Ammon's horn (tissue), 1 donor: Measurements from ENCODE around the gene B3GAT1.

ENCODE experiments used
- DNase-seq: peaks from one replicate; pipeline ENCODE4 v3.0.0-alpha.2; 2016; ENCODE audit warnings: low spot score

The B3GAT1 gene

DNA sequence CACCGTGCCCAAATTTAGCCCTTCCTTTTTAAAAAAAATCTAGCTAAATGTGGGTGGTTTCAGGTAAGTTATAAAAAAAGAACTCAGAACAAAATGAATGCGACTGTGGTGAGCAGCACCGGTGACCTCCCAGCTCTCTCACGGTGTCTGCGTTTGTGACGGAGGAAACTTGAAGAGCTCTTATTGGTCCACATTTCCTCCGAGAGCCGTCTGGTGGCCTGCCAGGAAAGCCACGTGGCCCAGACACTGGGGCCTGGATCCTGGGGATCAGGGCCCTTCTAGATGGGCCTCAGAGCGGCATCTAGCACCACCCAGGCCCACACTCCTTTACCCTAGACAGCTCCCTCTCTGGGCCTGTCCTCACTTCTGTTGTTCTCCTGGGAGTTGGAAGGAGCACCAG, 39.5 kb downstream of the B3GAT1 start:
- DNase-seq, result no peak

DNA sequence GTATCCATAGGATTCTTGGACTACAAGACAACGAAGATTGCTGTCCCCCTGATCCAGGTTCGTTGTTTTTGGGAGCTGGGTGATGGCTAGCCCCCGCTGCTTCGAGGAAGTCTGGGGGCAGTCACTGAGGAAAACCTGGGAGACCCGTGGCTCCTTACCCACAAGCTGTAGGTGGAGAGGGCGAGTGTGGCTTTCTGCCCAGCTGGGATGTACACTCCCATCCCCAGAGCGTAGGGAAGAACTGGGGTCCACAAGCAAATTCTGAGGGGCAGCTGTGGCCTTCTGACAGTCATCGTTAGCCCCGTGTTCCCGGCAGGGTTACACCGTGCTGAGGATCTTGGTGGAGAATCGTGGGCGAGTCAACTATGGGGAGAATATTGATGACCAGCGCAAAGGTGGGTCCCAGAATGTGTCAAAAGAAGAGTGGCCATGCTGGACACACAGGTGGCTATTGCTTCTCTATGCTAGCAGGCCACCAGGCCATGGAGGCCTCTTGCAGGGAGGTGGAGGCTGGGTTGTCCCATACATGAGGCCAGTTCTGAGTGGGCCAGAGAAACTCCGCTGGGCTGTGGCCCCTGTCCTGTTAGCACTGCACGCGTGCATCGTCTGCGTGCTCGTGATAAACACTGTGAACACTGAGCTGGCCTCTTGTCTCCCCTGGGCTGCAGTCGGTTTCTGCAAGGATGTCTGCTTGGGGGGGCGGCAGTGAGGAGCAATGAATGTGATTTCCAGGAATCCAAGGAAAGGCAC, 40.4 kb downstream of the B3GAT1 start:
- DNase-seq, result no peak

DNA sequence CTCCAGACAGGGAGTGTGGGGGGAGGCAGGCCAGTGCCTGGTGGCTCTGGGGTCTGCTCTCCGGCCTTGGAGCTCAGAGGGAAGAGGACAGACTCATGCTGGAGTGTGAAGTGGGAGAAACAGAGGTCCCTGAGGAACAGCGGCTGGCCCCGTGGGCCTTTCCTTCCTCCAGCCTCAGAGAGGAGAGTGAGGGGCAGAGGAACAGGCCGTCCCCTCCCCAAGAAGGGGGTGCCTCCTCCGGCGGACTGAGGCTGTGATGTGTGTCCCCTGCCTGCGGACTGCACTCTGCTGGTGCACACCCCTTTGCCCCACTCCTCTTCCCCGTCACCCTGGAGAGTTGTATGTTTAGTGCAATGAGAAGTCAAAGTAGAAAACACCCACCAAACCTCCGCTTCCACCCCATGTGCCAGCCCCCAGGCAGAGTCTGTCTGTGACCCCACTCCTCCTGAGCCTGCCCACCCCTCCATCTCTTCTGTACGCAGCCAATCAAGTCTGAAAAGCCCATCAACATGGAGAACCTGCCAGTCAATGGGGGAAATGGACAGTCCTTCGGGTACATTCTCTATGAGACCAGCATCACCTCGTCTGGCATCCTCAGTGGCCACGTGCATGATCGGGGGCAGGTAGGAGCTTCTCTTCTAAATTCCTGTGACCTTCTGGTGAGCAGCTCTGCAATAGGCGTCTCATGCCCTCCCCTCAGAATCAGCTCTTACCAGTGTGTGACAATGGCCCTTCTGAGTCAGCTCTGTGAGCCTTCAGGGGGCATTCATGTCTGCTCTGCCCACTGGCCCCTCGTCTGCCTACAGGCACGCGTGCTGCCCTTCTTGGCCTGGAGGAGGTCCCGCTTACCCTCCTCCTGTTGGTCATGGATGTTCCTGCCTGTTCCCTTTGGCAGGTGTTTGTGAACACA, 41.3 kb downstream of the B3GAT1 start:
- DNase-seq, result no peak

GRCh38 chr11:134369656-134370525, 42.2 kb downstream of the B3GAT1 start:
- DNase-seq, result no peak

GRCh38 chr11:134367781-134368180, 44.3 kb downstream of the B3GAT1 start:
- no peak for DNase-seq

GRCh38 chr11:134366254-134366653, 45.8 kb downstream of the B3GAT1 start:
- DNase-seq, result no peak

DNA sequence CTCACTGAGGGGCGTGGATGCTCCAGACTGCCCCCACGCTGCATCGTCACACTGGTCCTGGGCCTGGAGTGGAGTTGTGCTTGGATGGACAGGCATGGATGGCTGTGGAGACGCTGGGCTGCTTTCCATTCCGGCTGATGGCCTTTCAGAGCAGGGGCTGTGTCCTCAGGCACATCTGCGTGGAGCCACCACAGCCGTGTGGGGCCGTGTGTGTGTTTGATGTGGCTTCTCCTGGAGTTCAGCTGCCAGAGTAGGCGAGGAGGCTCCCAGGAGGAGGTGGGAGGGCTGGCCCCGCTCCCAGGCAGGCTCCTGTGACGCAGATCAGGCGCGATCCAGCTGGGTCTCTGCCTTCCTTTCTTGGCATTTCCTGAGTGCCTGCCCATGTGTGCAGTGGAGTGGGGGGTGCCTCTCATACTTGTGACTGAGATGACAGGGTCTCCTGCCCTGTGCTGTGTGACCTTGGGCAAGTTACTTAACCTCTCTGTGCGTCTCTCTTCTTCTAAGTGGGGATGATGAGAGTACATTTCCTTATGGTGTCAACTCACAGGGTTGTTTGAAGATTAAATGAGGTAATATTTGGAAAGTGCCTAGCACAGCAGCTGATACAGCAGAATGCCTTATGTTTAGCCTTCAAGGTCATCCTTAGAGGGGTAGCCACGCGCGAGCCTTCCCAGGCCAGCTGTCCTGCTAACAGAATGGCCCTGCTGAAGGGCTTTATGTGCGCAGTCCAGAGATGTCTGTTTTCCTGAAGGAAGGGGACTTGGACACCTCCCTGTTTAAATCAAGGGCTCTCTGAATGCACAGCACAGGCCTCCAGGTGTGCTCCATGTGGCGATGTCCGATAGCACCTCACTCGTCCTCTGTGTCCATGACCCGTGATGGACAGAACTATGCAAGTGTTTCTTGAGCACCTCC, 46.8 kb downstream of the B3GAT1 start:
- DNase-seq, result peak; percentile 67

- DNase-seq, result no peak
Observed at GRCh38 chr11:134364261-134364660, 47.8 kb downstream of the B3GAT1 start.

DNA sequence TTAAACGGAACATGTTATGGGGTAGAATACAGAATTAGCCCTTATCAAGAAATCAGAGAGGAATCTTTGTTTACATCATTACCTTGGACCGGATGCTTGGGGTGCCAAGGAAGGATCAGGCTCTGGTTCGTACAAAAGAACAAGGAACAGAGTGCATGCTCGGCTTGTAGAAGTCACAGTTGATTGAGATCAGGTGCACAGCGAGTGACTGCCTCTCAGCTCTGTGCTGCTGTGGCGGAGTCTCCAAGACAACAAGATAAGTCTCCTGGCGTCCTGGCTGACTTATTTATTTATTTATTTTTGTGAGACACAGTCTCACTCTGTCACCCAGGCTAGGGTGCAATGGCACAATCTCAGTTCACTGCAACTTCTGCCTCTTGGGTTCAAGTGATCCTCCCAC, 48.5 kb downstream of the B3GAT1 start:
- DNase-seq, result no peak

DNA sequence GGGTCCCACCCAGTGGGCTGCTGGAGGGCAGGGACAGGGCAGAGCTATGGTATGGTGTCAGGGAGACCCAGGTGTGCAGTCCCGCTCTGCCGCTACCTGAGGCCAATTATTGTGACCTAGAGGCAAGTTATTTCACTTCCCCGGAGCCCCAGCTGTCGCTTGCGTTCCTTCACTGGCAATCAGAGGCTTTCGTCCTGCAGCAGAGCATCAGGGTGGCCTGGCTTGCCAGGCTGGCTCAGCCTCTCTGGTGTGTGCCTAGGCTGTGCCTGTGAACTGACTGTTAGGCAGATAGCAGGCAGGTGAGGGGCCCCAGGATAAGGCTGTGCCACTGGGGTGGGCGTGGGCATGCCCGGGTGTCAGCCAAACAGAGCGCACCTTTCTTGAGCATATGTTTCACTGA, 48.9 kb downstream of the B3GAT1 start:
- DNase-seq, result no peak

- DNase-seq, result no peak
Observed at GRCh38 chr11:134362192-134362901, 49.7 kb downstream of the B3GAT1 start.

DNA sequence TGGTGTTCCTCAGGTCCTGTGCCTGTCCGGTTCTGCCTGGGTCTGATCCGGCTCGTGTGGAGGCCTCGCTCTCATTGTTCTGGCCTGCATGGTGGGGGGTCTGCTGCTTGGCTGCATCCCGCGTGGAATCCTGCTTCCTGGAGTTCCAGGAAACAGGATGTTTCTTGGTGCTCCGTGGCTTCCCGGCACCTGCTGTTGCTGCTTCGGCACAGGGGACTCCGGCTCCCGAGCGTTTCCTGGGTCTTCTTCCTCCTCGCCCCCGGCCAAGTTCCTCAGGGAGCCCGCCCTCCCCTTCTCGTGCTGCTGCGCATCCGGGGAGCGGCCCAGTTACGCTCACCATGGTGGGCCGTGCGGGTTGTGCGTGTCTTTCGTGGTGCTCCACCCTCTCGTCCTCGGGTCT, 50.4 kb downstream of the B3GAT1 start:
- no peak for DNase-seq

- DNase-seq, result peak; percentile 90
Observed at GRCh38 chr11:134360050-134360835, 51.8 kb downstream of the B3GAT1 start.

GRCh38 chr11:134359646-134360045, 52.4 kb downstream of the B3GAT1 start:
- DNase-seq, result no peak

DNA sequence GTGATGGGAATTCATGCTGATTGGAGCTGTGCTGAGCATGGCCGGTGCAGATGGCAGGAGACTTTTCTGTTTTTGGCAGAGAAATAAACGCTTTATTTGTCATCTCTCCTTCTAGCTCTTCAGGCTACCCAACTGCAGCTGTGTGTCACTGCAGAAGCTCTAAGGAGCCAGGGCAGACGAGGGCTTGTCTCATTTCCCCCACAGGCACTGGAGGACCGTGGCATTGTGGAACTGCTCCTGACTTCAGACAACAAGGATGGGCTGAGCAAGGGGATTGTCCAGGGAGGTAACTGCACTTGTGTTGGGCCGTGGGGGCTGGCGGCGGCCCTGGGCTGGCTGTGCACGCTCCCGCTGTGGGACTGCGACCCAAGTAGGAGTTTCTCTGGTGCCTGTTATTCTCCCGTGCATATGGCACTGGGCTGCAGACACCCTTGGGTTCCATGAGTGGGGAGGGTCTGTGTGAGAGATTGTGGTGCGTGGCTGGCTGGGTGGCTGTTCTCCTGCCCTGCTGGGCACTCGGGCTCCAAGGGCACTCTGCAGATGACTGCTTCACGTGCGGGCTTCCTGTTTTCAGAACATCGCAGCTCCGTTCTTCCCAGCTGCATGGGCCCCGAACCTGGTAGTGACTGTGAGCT, 53.1 kb downstream of the B3GAT1 start:
- DNase-seq, result no peak

GRCh38 chr11:134358165-134358855, 53.7 kb downstream of the B3GAT1 start:
- no peak for DNase-seq

GRCh38 chr11:134357545-134357839, 54.5 kb downstream of the B3GAT1 start:
- no peak for DNase-seq

DNA sequence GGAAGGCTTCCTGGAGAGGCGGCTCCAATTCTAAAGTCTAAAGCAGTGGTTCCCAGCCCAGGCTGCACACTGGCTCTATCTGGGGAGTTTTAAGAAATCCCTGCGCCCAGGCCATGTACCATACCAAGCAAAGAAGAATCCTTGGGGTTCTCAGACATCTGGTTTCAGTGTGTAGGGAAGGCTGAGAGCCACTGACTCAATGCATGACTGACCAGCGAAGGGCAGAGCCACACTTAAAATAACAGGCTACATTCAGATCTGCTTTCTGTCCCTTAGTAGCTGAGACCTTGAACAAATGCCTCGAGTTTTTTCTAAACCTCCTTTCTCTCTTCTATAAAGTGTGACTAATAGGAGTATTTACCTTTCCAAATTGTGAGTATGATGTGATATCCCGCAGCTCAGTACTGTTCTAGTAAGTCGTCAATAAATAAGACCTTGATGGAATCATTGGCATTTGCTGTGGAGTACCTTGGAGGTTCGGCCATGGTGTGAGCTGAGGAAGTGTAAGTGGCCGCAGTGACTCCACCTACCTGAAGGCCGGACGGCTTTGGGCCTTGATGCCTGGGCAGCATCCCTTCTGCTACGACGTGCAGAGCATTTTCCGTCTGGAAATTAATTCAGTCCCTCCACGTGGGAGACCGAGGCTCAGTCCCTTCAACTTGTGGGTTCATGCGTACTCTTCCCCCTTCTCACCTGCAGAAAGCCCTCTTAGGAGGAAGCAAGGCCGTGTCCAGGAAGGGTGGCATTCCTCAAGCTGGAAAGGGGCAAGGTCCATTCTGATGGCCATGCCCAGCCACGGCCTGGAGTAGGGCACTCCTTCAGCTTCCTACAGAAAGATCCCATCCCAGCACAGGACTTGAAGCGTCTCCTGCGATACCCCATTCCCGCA, 55.1 kb downstream of the B3GAT1 start:
- no peak for DNase-seq
